ENCODE measurements around the gene ADCK2.
"Not testable (repeated sequence)": the region's sequence is repeated elsewhere in the genome, so short reads cannot be mapped to it uniquely, and the experiment has no call there.

GRCh38 chr7:140662938-140663337 is 9.8 kb upstream of the ADCK2 start:
- not testable (repeated sequence) for TF ChIP-seq HDGF (IDR thresholded peaks at IDR 0.05; ENCODE audit: borderline replicate concordance); FOXM1 (IDR thresholded peaks at IDR 0.05; ENCODE audit: borderline replicate concordance); SP1 (IDR thresholded peaks at IDR 0.05)

Data from HEK293T (cell line).